H1 (cell line): ENCODE data around the gene FBXW8. TPM values are rescaled to one million over a fixed set of nuclear protein-coding genes. Genes with fewer than 3 reads are reported as not detected.

Experiments used
- CTCF ChIA-PET: fragments of 300-600 bp; sonication (Branson Sonifier 250); formaldehyde crosslinking; loops from one replicate; lab custom pipeline; 2021; ENCODE audit not compliant: partially characterized antibody; lab: Charles Lee
- POLR2A ChIA-PET: fragments of 300-600 bp; sonication (Branson Sonifier 250); formaldehyde crosslinking; loops from one replicate; lab custom pipeline; 2021; ENCODE audit warnings: inconsistent platforms; ENCODE audit not compliant: partially characterized antibody; lab: Charles Lee
- DNase-seq, 2 experiments: peaks; one replicate each; pipeline versions ENCODE4 v3.0.0 to v3.0.0-alpha.2; 2010 to 2022; ENCODE audit warnings: low spot score in 2 of 2, low read depth in 1 of 2, mixed read lengths in 1 of 2
- FAIRE-seq: peaks from 2 replicates; lab custom pipeline; 2011; peaks lifted over from hg19 to GRCh38; lab: Jason Lieb, UNC
- H2AFZ ChIP-seq: 2 replicates; pipeline ENCODE4 v1.8.1; 2012; ENCODE audit warnings: low read length, inconsistent platforms
- H2AK5ac ChIP-seq: 2 replicates; pipeline ENCODE4 v1.6.1; 2013; ENCODE audit warnings: low read depth, low read length
- H2BK120ac ChIP-seq: replicated peaks from 2 replicates; pipeline ENCODE3; 2013; ENCODE audit warnings: low read depth, low read length, inconsistent platforms
- H2BK12ac ChIP-seq: 2 replicates; pipeline ENCODE4 v1.6.1; 2013; ENCODE audit warnings: low read depth, low read length
- H2BK15ac ChIP-seq: 2 replicates; pipeline ENCODE4 v1.6.1; 2013; ENCODE audit warnings: low read length
- H2BK20ac ChIP-seq: 2 replicates; pipeline ENCODE4 v1.6.1; 2013; ENCODE audit warnings: low read length
- H2BK5ac ChIP-seq: 2 replicates; pipeline ENCODE4 v1.6.1; 2013; ENCODE audit warnings: low read depth, low read length
- H3K14ac ChIP-seq: 2 replicates; pipeline ENCODE4 v1.6.1; 2013; ENCODE audit warnings: inconsistent platforms; ENCODE audit not compliant: insufficient read length
- H3K18ac ChIP-seq: 2 replicates; pipeline ENCODE4 v1.6.1; 2013; ENCODE audit warnings: low read length; ENCODE audit errors: extremely low read depth
- H3K23ac ChIP-seq: 2 replicates; pipeline ENCODE4 v1.6.1; 2013; ENCODE audit warnings: inconsistent platforms; ENCODE audit not compliant: insufficient read length
- H3K23me2 ChIP-seq: 2 replicates; pipeline ENCODE4 v1.6.1; 2013; ENCODE audit warnings: low read depth, low read length
- H3K27ac ChIP-seq: 2 replicates; pipeline ENCODE4 v1.6.1; 2011; ENCODE audit warnings: low read depth, low read length, inconsistent platforms
- H3K27me3 ChIP-seq, 4 experiments: replicated peaks in 1 of 4; 1 replicate in 1 of 4; 2 replicates in 3 of 4; pipeline versions ENCODE4 v1.6.1 to v1.8.1; 2011 to 2013; ENCODE audit warnings: low read length in 3 of 4, mild to moderate bottlenecking in 3 of 4, inconsistent platforms in 2 of 4, mixed read lengths in 2 of 4, moderate library complexity in 1 of 4; ENCODE audit not compliant: control insufficient read depth in 3 of 4, insufficient read depth in 3 of 4; ENCODE audit errors: extremely low read depth in 1 of 4
- H3K36me3 ChIP-seq, 4 experiments: 2 replicates each; pipeline versions ENCODE4 v1.6.1 to v1.8.1; 2011 to 2013; ENCODE audit warnings: mild to moderate bottlenecking in 4 of 4, low read length in 3 of 4, moderate library complexity in 2 of 4, control low read depth in 1 of 4, inconsistent platforms in 1 of 4; ENCODE audit not compliant: insufficient read depth in 4 of 4, control insufficient read depth in 2 of 4
- H3K4ac ChIP-seq: replicated peaks from 2 replicates; pipeline ENCODE3; 2013; ENCODE audit warnings: low read length, low read depth, mixed read lengths, inconsistent platforms; ENCODE audit not compliant: insufficient read length
- H3K4me1 ChIP-seq, 4 experiments: replicated peaks in 1 of 4; 1 replicate in 1 of 4; 2 replicates in 3 of 4; pipeline versions ENCODE4 v1.6.1 to v1.8.1; 2011 to 2013; ENCODE audit warnings: low read length in 3 of 4, inconsistent platforms in 2 of 4, mixed read lengths in 1 of 4; ENCODE audit not compliant: insufficient read depth in 4 of 4, control insufficient read depth in 3 of 4
- H3K4me2 ChIP-seq, 2 experiments: 2 replicates each; pipeline versions ENCODE4 v1.6.1 to v1.8.1; 2011 to 2013; ENCODE audit warnings: low read depth in 2 of 2, low read length in 2 of 2, control low read depth in 1 of 2, inconsistent platforms in 1 of 2, mild to moderate bottlenecking in 1 of 2; ENCODE audit not compliant: insufficient read depth in 1 of 2
- H3K4me3 ChIP-seq, 4 experiments: fragments of 200-600, 300-600 bp in 1 of 4; sonication (generic), shearing (Covaris generic), sonication (Bioruptor Twin) in 1 of 4; 2 replicates each; pipeline versions ENCODE4 v1.5.1 to v1.8.1; 2011 to 2016; ENCODE audit warnings: low read length in 4 of 4, low read depth in 3 of 4, control low read depth in 2 of 4, inconsistent platforms in 2 of 4, mild to moderate bottlenecking in 2 of 4, mixed read lengths in 1 of 4, moderate library complexity in 1 of 4; ENCODE audit not compliant: insufficient read depth in 2 of 4; ENCODE audit errors: extremely low read depth in 1 of 4
- H3K56ac ChIP-seq: replicated peaks from 2 replicates; pipeline ENCODE3; 2013; ENCODE audit warnings: low read depth, mild to moderate bottlenecking, mixed read lengths, low read length, inconsistent platforms; ENCODE audit not compliant: insufficient read length
- H3K79me1 ChIP-seq: 2 replicates; pipeline ENCODE4 v1.6.1; 2013; ENCODE audit warnings: low read depth, low read length, control low read depth
- H3K79me2 ChIP-seq, 2 experiments: 2 replicates each; pipeline versions ENCODE4 v1.6.1 to v1.8.1; 2012 to 2013; ENCODE audit warnings: low read length in 2 of 2, mild to moderate bottlenecking in 2 of 2, inconsistent platforms in 1 of 2; ENCODE audit not compliant: insufficient read depth in 2 of 2, control insufficient read depth in 1 of 2
- H3K9ac ChIP-seq, 4 experiments: replicated peaks in 1 of 4; 1 replicate in 1 of 4; 2 replicates in 3 of 4; pipeline versions ENCODE4 v1.6.1 to v1.8.1; 2011 to 2013; ENCODE audit warnings: low read depth in 3 of 4, low read length in 3 of 4, control low read depth in 2 of 4, mild to moderate bottlenecking in 2 of 4, moderate library complexity in 2 of 4, inconsistent platforms in 1 of 4; ENCODE audit errors: extremely low read depth in 1 of 4
- H3K9me3 ChIP-seq, 2 experiments: 2 replicates each; pipeline versions ENCODE4 v1.6.1 to v1.8.1; 2012 to 2013; ENCODE audit warnings: mild to moderate bottlenecking in 2 of 2, moderate library complexity in 2 of 2, control low read depth in 1 of 2, inconsistent platforms in 1 of 2, low read depth in 1 of 2, low read length in 1 of 2, mixed read lengths in 1 of 2; ENCODE audit not compliant: insufficient read depth in 2 of 2
- H4K20me1 ChIP-seq, 2 experiments: replicated peaks in 1 of 2; 2 replicates each; pipeline versions ENCODE3 to v1.8.1; 2011 to 2013; ENCODE audit warnings: inconsistent platforms in 2 of 2, low read length in 2 of 2, mild to moderate bottlenecking in 1 of 2; ENCODE audit not compliant: insufficient read depth in 2 of 2, control insufficient read depth in 1 of 2
- H4K5ac ChIP-seq: 2 replicates; pipeline ENCODE4 v1.6.1; 2013; ENCODE audit warnings: low read length, low read depth, mixed read lengths, inconsistent platforms; ENCODE audit not compliant: insufficient read length
- H4K8ac ChIP-seq: 2 replicates; pipeline ENCODE4 v1.8.0; 2013; ENCODE audit warnings: mild to moderate bottlenecking, moderate library complexity, low read length, inconsistent platforms; ENCODE audit not compliant: insufficient read depth; ENCODE audit errors: extremely low read depth
- H4K91ac ChIP-seq: replicated peaks from 2 replicates; pipeline ENCODE3; 2013; ENCODE audit warnings: low read length, mixed read lengths, inconsistent platforms; ENCODE audit not compliant: insufficient read length
- BCL11A ChIP-seq, 2 experiments: IDR thresholded peaks; one replicate each; pipeline ENCODE4 v1.6.1; 2011; ENCODE audit warnings: low read depth in 2 of 2, low read length in 2 of 2, mild to moderate bottlenecking in 2 of 2
- FOSL1 ChIP-seq: IDR thresholded peaks from 2 replicates; pipeline ENCODE4 v1.6.1; 2011; ENCODE audit warnings: mild to moderate bottlenecking, low read depth, low read length, moderate library complexity; ENCODE audit not compliant: insufficient read depth
- KDM1A ChIP-seq: fragments of 200-600, 300-600 bp; sonication (generic); IDR thresholded peaks from 2 replicates; pipeline ENCODE4 v1.7.1; 2016; ENCODE audit warnings: mild to moderate bottlenecking, low read length, borderline replicate concordance
- KDM4A ChIP-seq: IDR thresholded peaks from one replicate; pipeline ENCODE4 v1.7.1; 2012; ENCODE audit warnings: low read depth, mild to moderate bottlenecking, moderate library complexity, low read length, inconsistent platforms; ENCODE audit not compliant: severe bottlenecking
- KDM5A ChIP-seq: fragments of 200-600 bp; IDR thresholded peaks from 2 replicates; pipeline ENCODE4 v1.7.1; 2012; ENCODE audit warnings: mild to moderate bottlenecking, low read length, inconsistent platforms, mixed read lengths
- POU5F1 ChIP-seq: IDR thresholded peaks from 2 replicates; pipeline ENCODE4 v1.6.1; 2011; ENCODE audit warnings: low read depth, mild to moderate bottlenecking, low read length, moderate library complexity
- RNF2 ChIP-seq: fragments of 200-900, 300-1000 bp; sonication (generic); IDR thresholded peaks from 2 replicates; pipeline ENCODE4 v1.7.1; 2016; ENCODE audit warnings: borderline replicate concordance, low read depth, mild to moderate bottlenecking, antibody characterized with exemption, low read length; ENCODE audit not compliant: poor library complexity, severe bottlenecking; ENCODE audit errors: missing control alignments
- SIRT6 ChIP-seq: IDR thresholded peaks from one replicate; pipeline ENCODE4 v1.7.1; 2012; ENCODE audit warnings: low read length, inconsistent platforms
- TBP ChIP-seq: IDR thresholded peaks from 2 replicates; pipeline ENCODE4 v1.6.1; 2011; ENCODE audit warnings: low read depth, low read length, improper control_type of control experiment
- YY1 ChIP-seq: IDR thresholded peaks from 2 replicates; pipeline ENCODE4 v1.6.1; 2011; ENCODE audit warnings: low read depth, mild to moderate bottlenecking, low read length
- WGBS, 2 experiments: shearing (Covaris generic) in 1 of 2; methylation state at CpG; one replicate each; pipeline versions ENCODE4 v1.1.6 to v1.1.7; 2013 to 2015; ENCODE audit warnings: low lambda C conversion rate in 2 of 2, mixed read lengths in 2 of 2, inconsistent platforms in 1 of 2, low coverage in 1 of 2, missing lambda C conversion rate in 1 of 2; ENCODE audit not compliant: insufficient replicate concordance in 2 of 2, insufficient coverage in 1 of 2, insufficient read length in 1 of 2; ENCODE audit errors: extremely low coverage in 1 of 2, missing lambda C conversion rate in 1 of 2; 5-methylcytosine and 5-hydroxymethylcytosine counted together
- polyA plus RNA-seq, 7 experiments: library from polyadenylated mRNA; depleted of rRNA in 3 of 7; stranded (reverse) in 5 of 7; unstranded in 2 of 7; fragments of >200 nt in 5 of 7; fragments of 200-250 nt in 2 of 7; gene quantifications; 1 replicate in 5 of 7; 2 replicates in 1 of 7; 4 replicates in 1 of 7; pipeline versions ENCODE4 v1.2.1 to v1.2.3, GENCODE V29; 2011 to 2013; ENCODE audit warnings: missing spikeins in 2 of 7, mixed read lengths in 2 of 7
- total RNA-seq: library from RNA; stranded (reverse); fragmentation: NEBNext Ultra II Directional; extraction: Animal tissue kit (Norgen Biotek cat#: 25700); gene quantifications from 2 replicates; pipeline ENCODE4 v1.2.1, GENCODE V29; 2021

The FBXW8 gene
- total and polyA plus RNA-seq, 2 of the 8 experiments (the other 6 are each of a cell fraction or from before 2014, with no cell fraction given): 15.8 to 16.0 TPM

DNA sequence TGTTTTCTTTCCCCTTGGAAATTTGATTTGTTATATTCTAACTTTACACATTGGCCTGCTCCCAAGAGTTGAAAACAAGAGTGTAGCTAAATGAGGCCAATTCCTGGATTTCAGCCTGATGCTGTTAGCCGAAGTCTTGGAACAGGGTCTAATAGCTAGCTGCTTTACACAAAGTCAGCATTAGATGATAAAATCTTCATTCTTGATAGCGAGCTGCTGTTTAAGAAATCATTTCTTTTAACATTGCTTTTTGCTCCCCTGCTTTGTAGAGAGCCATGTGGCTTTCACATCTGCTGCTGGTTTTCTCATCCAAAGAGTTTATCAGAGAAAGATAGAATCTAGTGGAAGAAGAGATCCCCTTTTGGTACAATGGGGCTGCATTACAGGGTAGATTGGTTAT lies 22.3 kb downstream of the FBXW8 start:
- Histone ChIP-seq H3K4me2 (no peak overlapping the region), H2BK15ac (no peak overlapping the region), H2BK12ac (no peak overlapping the region), H3K23me2 (0 out of 2 replicates have a peak, but pooled peaks cover 2% of the 10 kb centered on the region), H3K4me3 (no peak overlapping the region), H3K27ac (no peak overlapping the region), H2BK20ac (no peak overlapping the region), H4K5ac (no peak overlapping the region), H4K20me1 (no peaks in the 10 kb centered on the region), H2BK120ac (no peak overlapping the region), H3K9me3 (peaks cover 0 to 4% of the 10 kb centered on the region in 2 experiments; a peak in 1 of 4 replicates), H3K27me3 (no peaks in the 10 kb centered on the region), H3K18ac (no peak overlapping the region), H4K91ac (no peak overlapping the region), H3K79me2 (no peaks in the 10 kb centered on the region), H3K23ac (no peak overlapping the region), H3K56ac (no peak overlapping the region), H3K4me1 (no peaks in the 10 kb centered on the region), H4K8ac (no peak overlapping the region), H3K36me3 (peaks cover 0 to 35% (median 4%) of the 10 kb centered on the region in 4 experiments; a peak in 6 of 8 replicates), H2AK5ac (no peak overlapping the region), H3K4ac (no peak overlapping the region), H2AFZ (no peak overlapping the region), H2BK5ac (no peak overlapping the region), H3K79me1 (no peaks in the 10 kb centered on the region; the same call in 1 of the 2 replicates), H3K9ac (no peak overlapping the region), H3K14ac (no peak overlapping the region)
- ChIA-PET POLR2A (interaction anchor here (1.4 kb wide), 1 partner anchor 17 kb away, joined by 3 read pairs; no protein-coding TSS in a partner anchor), CTCF (interaction anchor here (1.6 kb wide), 1 partner anchor 11 kb away, joined by 3 read pairs; no protein-coding TSS in a partner anchor)
- WGBS, 2 experiments: 91% methylated on average over 2 of the region's 2 CpGs; no CpG with 5 or more reads in 1 of the 2 experiments
- FAIRE-seq (no peak), DNase-seq (no peak)
- TF ChIP-seq SIRT6 (no peak), POU5F1 (no peak), KDM4A (no peak), KDM5A (no peak), TBP (no peak), KDM1A (no peak), BCL11A (IDR thresholded peaks at IDR 0.05; ENCODE audit: low read depth in 2 of 2, low read length in 2 of 2) (no peak), YY1 (no peak), RNF2 (no peak), FOSL1 (no peak)
